Measurements from ENCODE around the gene POU5F1.
A peak's percentile ranks its signal among the peaks of the same experiment; 100 is the strongest.

POU5F1 gene

DNA sequence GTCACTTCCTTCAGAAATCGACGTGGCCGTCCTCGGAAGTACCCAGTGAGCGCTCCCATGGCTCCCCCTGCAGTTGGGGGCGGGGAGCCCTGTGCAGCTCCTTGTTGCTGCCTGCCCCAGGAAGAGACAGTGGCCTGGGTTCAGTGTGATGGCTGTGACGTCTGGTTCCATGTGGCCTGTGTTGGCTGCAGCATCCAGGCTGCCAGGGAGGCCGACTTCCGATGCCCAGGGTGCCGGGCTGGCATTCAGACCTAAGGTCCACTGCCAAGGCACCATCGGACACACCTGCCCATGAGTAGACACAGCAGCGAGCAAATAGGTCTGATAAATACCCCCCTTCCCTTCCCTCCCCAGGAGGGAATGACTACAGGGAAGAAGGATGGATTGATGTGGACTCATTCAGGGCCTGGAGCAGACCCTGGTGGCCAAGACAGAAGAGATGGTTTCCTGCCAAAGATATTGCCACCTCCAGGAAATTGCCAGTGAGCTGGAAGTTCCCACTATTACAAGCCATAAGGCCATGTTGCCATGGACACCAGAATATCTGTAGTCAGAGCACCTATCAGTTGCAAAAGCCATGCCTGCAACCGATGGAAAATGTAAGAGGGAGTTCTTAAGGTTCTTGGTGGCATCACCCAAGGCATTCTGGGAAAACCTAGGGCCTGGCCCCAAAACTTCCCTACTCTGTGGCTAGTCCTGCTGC is 7.9 kb downstream of the POU5F1 start:
- Histone ChIP-seq H3K27me3 (no peaks in the 10 kb centered on the region), H3K36me3 (peaks cover 0 to 15% (median 0%) of the 10 kb centered on the region in 3 donors), H3K4me1 (peaks cover 0 to 14% (median 12%) of the 10 kb centered on the region in 4 donors), H3K27ac (no peak overlapping the region), H3K4me3 (no peak overlapping the region), H3K9me3 (no peaks in the 10 kb centered on the region)
- TF ChIP-seq, protein P1, sequence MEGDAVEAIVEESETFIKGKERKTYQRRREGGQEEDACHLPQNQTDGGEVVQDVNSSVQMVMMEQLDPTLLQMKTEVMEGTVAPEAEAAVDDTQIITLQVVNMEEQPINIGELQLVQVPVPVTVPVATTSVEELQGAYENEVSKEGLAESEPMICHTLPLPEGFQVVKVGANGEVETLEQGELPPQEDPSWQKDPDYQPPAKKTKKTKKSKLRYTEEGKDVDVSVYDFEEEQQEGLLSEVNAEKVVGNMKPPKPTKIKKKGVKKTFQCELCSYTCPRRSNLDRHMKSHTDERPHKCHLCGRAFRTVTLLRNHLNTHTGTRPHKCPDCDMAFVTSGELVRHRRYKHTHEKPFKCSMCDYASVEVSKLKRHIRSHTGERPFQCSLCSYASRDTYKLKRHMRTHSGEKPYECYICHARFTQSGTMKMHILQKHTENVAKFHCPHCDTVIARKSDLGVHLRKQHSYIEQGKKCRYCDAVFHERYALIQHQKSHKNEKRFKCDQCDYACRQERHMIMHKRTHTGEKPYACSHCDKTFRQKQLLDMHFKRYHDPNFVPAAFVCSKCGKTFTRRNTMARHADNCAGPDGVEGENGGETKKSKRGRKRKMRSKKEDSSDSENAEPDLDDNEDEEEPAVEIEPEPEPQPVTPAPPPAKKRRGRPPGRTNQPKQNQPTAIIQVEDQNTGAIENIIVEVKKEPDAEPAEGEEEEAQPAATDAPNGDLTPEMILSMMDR (IDR thresholded peaks at IDR 0.05), result no peak
- intact Hi-C loops (cut with DNase I; ENCODE audit: low total_unique reads), result no loop called here
- DNase-seq, result no peak

DNA sequence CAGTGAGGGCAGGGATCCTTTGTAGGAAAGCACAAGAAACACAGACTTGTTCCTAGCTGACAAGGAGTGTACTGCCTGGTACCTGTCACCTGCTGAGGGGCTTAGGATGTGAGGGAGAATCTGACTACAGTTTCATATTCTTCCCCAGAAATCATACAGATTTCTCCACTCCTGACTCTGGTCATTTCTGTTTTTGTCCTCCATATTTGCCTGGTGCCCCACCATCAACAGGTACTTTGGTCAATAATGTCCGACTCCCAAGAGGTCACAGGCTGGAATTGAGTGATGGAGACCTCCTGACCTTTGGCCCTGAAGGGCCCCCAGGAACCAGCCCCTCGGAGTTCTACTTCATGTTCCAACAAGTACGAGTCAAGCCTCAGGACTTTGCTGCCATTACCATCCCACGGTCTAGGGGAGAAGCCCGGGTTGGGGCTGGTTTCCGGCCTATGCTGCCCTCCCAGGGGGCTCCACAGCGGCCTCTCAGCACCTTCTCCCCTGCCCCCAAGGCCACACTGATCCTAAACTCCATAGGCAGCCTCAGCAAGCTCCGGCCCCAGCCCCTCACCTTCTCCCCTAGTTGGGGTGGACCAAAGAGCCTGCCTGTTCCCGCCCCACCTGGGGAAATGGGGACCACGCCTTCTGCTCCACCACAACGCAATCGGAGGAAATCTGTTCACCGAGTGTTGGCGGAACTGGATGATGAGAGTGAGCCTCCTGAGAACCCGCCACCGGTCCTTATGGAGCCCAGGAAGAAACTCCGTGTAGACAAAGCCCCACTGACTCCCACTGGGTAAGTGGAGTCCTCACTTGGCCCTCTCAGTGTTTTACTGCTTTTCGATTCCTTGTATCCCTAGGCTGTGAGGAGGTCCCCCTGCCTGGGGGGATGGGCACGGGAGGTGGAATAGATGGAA is 9.0 kb downstream of the POU5F1 start:
- H3K4me3 ChIP-seq, result no peak overlapping the region
- no peaks in the 10 kb centered on the region for H3K9me3 ChIP-seq
- no peak overlapping the region for H3K27ac ChIP-seq
- H3K4me1 ChIP-seq, result peaks cover 0 to 23% (median 18%) of the 10 kb centered on the region in 4 donors
- intact Hi-C loops (cut with DNase I; ENCODE audit: low total_unique reads), result no loop called here
- H3K36me3 ChIP-seq, result peaks cover 0 to 15% (median 0%) of the 10 kb centered on the region in 3 donors
- no peaks in the 10 kb centered on the region for H3K27me3 ChIP-seq
- TF ChIP-seq, protein P1 (IDR thresholded peaks at IDR 0.05), result no peak
- DNase-seq, result no peak

DNA sequence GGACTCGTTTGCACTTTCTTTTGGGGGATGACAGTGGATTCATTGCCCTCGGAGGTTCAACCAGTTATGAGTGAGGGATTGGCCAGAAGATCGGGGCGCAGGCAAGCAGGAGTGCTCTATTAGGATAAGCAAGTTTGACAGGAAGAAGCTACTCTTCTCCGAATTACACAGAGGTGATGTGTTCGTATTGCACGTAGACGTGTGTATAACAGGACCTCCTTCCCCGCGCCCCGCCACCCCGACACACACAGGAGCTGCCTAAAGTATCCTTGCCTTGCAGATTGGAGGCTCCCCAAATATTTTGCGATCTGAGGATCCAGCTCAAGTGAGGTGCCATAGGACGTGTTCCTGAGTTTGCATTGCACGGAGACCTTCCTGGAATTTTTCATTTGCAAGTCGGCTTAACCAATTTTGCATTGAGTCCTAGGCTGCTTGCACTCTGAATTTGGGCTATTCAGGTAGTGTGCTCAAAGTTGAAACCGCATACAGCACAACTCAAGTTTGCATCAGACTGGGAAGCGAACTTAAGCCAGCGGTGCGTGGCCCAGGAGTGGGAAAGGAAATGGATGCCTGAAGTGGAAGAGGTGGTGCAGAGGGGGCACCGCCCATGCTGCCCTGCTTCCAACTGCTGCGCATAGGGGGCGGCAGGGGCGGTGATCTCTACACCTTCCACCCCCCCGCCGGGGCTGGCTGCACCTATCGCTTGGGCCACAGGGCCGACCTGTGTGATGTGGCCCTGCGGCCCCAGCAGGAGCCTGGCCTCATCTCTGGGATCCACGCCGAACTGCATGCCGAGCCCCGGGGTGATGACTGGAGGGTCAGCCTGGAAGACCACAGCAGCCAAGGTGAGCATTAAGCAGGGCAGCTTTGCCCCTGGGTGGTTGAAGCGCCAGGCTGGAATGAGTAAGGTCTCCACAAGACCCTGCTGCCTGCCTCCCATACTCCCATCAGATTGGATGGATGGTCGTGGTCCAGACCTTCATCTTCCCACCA is 11.3 kb downstream of the POU5F1 start:
- H3K4me1 ChIP-seq, result peaks cover 0 to 23% (median 18%) of the 10 kb centered on the region in 4 donors
- H3K4me3 ChIP-seq, result peak overlapping the region; percentile 70 to 78
- peak overlapping the region; percentile 42 to 91 for H3K27ac ChIP-seq
- peaks cover 0 to 26% (median 9%) of the 10 kb centered on the region in 3 donors for H3K36me3 ChIP-seq
- H3K9me3 ChIP-seq, result no peaks in the 10 kb centered on the region
- DNase-seq, result no peak
- TF ChIP-seq, protein P1 (IDR thresholded peaks at IDR 0.05), result no peak
- H3K27me3 ChIP-seq, result no peaks in the 10 kb centered on the region
- intact Hi-C loops (cut with DNase I; ENCODE audit: low total_unique reads), result loop anchor here (5.0 kb wide), 1 partner anchor 38 kb away; no protein-coding TSS in a partner anchor

DNA sequence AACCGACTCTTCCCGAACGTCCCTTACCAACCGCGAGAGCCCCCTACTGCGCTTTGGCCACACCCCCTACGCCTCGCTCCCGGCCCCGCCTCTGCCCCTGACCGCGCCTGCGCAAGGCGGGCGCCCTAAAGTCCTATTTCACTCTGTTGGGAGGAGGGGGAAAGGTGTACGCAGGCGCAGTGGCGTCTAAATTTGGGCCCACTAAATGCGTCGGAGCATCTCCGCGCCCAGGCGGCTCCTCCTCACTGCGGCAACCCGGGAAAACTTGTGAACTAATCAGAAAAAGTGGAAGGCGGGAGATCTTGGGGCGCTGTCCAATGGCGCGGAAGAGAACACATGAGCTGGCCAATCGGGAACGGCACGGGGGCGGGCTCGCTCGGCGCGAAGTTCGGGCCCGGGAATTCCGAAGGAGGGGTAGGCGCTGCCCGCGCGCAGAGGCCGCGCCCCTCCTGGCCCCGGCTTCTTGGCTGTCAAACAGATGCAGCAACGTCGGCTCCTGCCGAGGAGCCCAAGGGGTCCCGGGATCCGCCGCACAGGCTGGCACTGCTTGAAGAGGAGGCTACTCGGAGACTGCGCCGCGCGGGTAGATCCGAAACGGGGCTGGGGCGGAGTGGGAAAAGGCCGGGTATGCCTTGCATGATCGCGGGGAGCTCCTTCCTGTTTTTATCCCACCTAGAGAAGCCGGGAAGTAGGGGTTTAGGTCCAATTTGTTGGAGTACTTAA is 12.2 kb downstream of the POU5F1 start, which contains the start of gene TCF19:
TCF19 (plus strand) TSS at position 450 of the 723 bp plus-strand sequence. CDS start 881 bp downstream, outside the sequence.
- intact Hi-C loops (cut with DNase I; ENCODE audit: low total_unique reads), result loop anchor here (5.0 kb wide), 1 partner anchor 39 kb away; no protein-coding TSS in a partner anchor
- Histone ChIP-seq H3K4me1 (peaks cover 0 to 23% (median 18%) of the 10 kb centered on the region in 4 donors), H3K27ac (peak within 1 kb of the TSS; percentile 78 to 91), H3K36me3 (peaks cover 0 to 34% (median 9%) of the 10 kb centered on the region in 3 donors), H3K27me3 (no peaks in the 10 kb centered on the region), H3K4me3 (peak within 1 kb of the TSS; percentile 70 to 78), H3K9me3 (no peaks in the 10 kb centered on the region)
- TF ChIP-seq, protein P1 (IDR thresholded peaks at IDR 0.05), result no peak
- DNase-seq, result peak; percentile 99 to 100

Measured in tibial artery (tissue), 4 donors.